Fibroblast of skin of left quadriceps (primary cell): ENCODE results near the gene STIM1.

Source experiments
- DNase-seq, 2 experiments: peaks; one replicate each; pipeline ENCODE4 v3.0.0-alpha.2; 2013; ENCODE audit warnings: low read depth in 2 of 2

STIM1 gene

GRCh38 chr11:3830730-3831129 lies 24.7 kb upstream of the STIM1 start:
- DNase-seq: no peak

- DNase-seq: no peak
Observed at GRCh38 chr11:3831378-3832239, 23.9 kb upstream of the STIM1 start.

GRCh38 chr11:3832816-3833215 lies 22.6 kb upstream of the STIM1 start:
- DNase-seq: no peak

- no peak for DNase-seq
Observed at GRCh38 chr11:3833449-3833848, 22.0 kb upstream of the STIM1 start.

- no peak for DNase-seq
Observed at GRCh38 chr11:3834349-3834663, 21.2 kb upstream of the STIM1 start.

- DNase-seq: no peak
Observed at GRCh38 chr11:3834664-3835461, 20.6 kb upstream of the STIM1 start.

- no peak for DNase-seq
Observed at GRCh38 chr11:3835751-3836150, 19.7 kb upstream of the STIM1 start.

GRCh38 chr11:3836903-3837302 lies 18.6 kb upstream of the STIM1 start:
- no peak for DNase-seq

GRCh38 chr11:3837793-3838192 lies 17.7 kb upstream of the STIM1 start:
- no peak for DNase-seq

GRCh38 chr11:3838504-3838903 lies 17.0 kb upstream of the STIM1 start:
- DNase-seq: no peak

GRCh38 chr11:3840004-3840869 lies 15.2 kb upstream of the STIM1 start:
- no peak for DNase-seq

GRCh38 chr11:3840870-3841425 lies 14.5 kb upstream of the STIM1 start, which contains the start of gene RHOG:
TSS of gene RHOG (minus strand) at chr11:3840959. CDS start at chr11:3828138, 12,821 bp downstream.
- DNase-seq: peak; percentile 55 to 56

- peak; percentile 54 to 56 for DNase-seq
Observed at GRCh38 chr11:3841426-3842350, 13.8 kb upstream of the STIM1 start.

- no peak for DNase-seq
Observed at GRCh38 chr11:3843326-3843725, 12.1 kb upstream of the STIM1 start.

GRCh38 chr11:3845246-3845645 lies 10.2 kb upstream of the STIM1 start:
- no peak for DNase-seq

- DNase-seq: no peak
Observed at GRCh38 chr11:3845670-3846069, 9.8 kb upstream of the STIM1 start.

GRCh38 chr11:3849297-3849874 lies 6.1 kb upstream of the STIM1 start:
- peak in 1 of 2 experiments; percentile 30 for DNase-seq

GRCh38 chr11:3853545-3853842 lies 2.0 kb upstream of the STIM1 start:
- no peak for DNase-seq

- DNase-seq: no peak
Observed at GRCh38 chr11:3853899-3854659, 1.4 kb upstream of the STIM1 start.

- DNase-seq: no peak
Observed at GRCh38 chr11:3854660-3854976, 846 bp upstream of the STIM1 start.
